Testis (tissue), 2 donors: Measurements from ENCODE around the gene RBM12.

Experiments used
- CTCF ChIP-seq, 3 experiments: fragments of 450-650 bp in 2 of 3; fragments of 200-600 bp in 1 of 3; sonication (generic) in 1 of 3; IDR thresholded peaks; one replicate each; pipeline ENCODE4 v1.5.1; 2016 to 2019; ENCODE audit warnings: antibody characterized with exemption in 3 of 3, mild to moderate bottlenecking in 2 of 3, moderate library complexity in 1 of 3
- POLR2A ChIP-seq: fragments of 450-650 bp; IDR thresholded peaks from one replicate; pipeline ENCODE4 v1.6.1; 2017; ENCODE audit warnings: antibody characterized with exemption, mild to moderate bottlenecking, moderate library complexity

- no peak for TF ChIP-seq CTCF (IDR thresholded peaks at IDR 0.05)
- TF ChIP-seq POLR2A: no peak
These were observed 47.0 kb upstream of the RBM12 start for GRCh38 chr20:35711588-35712209.
